ENCODE measurements around the gene CAPS.
A peak's percentile ranks its signal among the peaks of the same experiment; 100 is the strongest.
"Not testable (repeated sequence)": the region's sequence is repeated elsewhere in the genome, so short reads cannot be mapped to it uniquely, and the experiment has no call there.

The CAPS gene

GRCh38 chr19:5958851-5959122, 44.7 kb downstream of the CAPS start:
- DNase-seq, result no peak

DNA sequence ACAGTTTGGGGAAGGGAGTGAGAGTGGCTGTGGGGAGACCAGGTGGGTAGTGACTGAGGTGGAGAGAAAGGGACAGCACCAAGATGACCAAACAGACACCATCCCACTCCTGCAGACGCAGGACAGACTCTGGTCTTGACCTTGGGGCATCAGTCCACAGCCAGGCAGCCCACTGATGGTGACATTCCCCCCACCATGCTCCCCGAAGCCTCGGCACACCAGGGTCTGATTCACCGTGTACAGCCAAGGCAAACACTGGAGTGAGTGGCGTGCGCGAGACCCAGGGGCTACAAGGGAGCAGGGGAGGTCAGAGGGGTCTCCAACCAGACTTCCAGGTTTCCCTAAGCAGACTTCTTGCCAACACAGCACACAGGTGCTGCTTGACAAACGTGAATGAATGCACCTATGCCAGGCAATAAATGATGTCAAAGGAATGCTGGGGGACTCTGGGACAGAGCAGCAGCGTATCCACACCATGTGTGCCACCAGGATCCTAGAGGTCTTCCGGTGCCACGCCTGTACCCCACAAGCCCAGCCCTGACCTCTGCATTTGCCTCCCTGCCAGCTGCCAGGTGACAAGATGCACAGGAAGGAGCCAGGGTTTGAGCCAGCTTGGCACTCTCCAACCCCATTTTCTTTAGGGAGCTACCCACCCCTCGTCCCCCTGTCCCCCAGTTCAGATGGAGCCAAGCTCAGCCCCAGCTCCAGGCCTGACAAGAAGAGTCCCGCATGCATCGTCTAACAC, 45.4 kb downstream of the CAPS start:
- no peak for DNase-seq

GRCh38 chr19:5960005-5961001, 46.2 kb downstream of the CAPS start:
- no peak for DNase-seq

GRCh38 chr19:5961641-5961968, 47.6 kb downstream of the CAPS start:
- not testable (repeated sequence) for DNase-seq

DNA sequence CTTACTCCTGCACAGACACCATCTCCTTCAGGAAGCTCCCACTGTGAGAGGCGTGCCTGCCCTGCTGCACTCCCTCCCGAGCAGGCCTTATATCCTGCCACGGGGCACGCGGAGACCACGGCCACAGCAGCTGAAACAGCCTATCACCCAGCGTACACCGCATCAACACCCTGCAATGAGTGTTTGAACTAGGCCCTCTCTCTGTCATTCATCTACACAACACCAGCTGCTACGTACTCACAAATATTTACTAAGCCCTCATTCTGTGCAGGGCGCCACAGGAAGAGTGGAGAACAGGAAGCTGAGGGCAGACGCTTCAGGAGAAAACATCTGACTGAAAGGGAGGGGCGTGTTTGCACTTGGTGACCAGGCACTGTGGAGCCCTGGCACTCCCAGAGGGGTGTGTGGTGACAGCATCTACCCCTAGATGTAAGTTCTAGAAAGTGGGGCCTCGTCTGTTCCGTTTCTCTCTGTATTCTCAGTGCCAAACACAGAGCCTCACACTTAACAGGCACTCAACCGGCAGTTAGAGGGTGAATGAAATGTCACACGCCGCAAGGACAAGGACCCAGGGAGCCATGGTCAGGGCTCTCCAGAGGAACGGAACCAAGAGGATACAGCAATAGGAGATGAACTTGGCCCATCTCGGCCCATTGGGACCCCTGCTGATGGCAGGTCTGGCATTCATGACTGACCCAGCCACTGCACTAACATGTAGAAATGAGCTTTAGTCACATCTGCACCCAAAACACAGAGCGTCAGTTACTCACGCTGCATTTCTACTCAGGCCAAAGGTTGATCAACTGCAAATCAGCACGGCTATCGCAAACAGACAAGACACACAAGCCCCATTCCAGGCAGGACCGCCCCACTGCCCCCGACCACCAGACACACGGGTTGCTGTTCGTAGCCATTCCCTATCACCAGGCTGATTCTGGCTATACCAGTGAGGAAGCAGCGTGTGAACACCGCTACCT, 48.2 kb downstream of the CAPS start:
- DNase-seq, result peak; percentile 48 to 61

- not testable (repeated sequence) for DNase-seq
Measured at GRCh38 chr19:5963259-5963658, 49.2 kb downstream of the CAPS start.

GRCh38 chr19:5963855-5964254, 49.8 kb downstream of the CAPS start:
- DNase-seq, result no peak

- DNase-seq, result no peak
Measured at GRCh38 chr19:5964816-5965565, 50.9 kb downstream of the CAPS start.

Data from activated CD4-positive, alpha-beta T cell treated with anti-CD3 and anti-CD28 coated beads, Interleukin-2, amount 50 U/mL, for 48 hours (primary cell).